Tongue (tissue), 1 donor: Measurements from ENCODE around the gene ABHD13. TPM values are rescaled to one million over a fixed set of nuclear protein-coding genes. Genes with fewer than 3 reads are reported as not detected.

ENCODE experiments used
- total RNA-seq: library from RNA; depleted of rRNA; stranded (reverse); fragments of >200 nt; gene quantifications from one replicate; pipeline ENCODE4 v1.2.3, GENCODE V29; 2014

Gene ABHD13
- total RNA-seq, 1 donor from 2014 or later: 13.1 TPM

Other genes with a start within 250 kb of the ABHD13 start
- 8.2 TPM for gene LIG4, start 2.9 kb upstream of the ABHD13 start, total RNA-seq
- 1.8 TPM for gene TNFSF13B, start 51.3 kb downstream of the ABHD13 start, total RNA-seq